H9 (cell line): ENCODE data around the gene GALNT2. TPM values are rescaled to one million over a fixed set of nuclear protein-coding genes. Genes with fewer than 3 reads are reported as not detected.

Source experiments
- DNase-seq: peaks from one replicate; pipeline ENCODE4 v3.0.0-alpha.2; 2017
- H2AFZ ChIP-seq: one replicate; pipeline ENCODE4 v1.6.1; 2013; ENCODE audit warnings: mild to moderate bottlenecking, low read length, control low read depth, moderate library complexity
- H2AK5ac ChIP-seq: 2 replicates; pipeline ENCODE4 v1.6.1; 2013; ENCODE audit warnings: low read length, control low read depth, mixed read lengths; ENCODE audit not compliant: insufficient read length
- H2BK120ac ChIP-seq: one replicate; pipeline ENCODE4 v1.6.1; 2013; ENCODE audit warnings: low read depth, mild to moderate bottlenecking, low read length, control low read depth, inconsistent platforms; ENCODE audit not compliant: poor library complexity, severe bottlenecking
- H2BK12ac ChIP-seq: 2 replicates; pipeline ENCODE4 v1.6.1; 2013; ENCODE audit warnings: low read length, control low read depth, mixed read lengths, low read depth; ENCODE audit not compliant: insufficient read length
- H2BK15ac ChIP-seq: 2 replicates; pipeline ENCODE4 v1.6.1; 2013; ENCODE audit warnings: low read depth, low read length, control low read depth
- H2BK20ac ChIP-seq: one replicate; pipeline ENCODE4 v1.6.1; 2013; ENCODE audit warnings: low read depth, mild to moderate bottlenecking, low read length, control low read depth, inconsistent platforms; ENCODE audit not compliant: poor library complexity, severe bottlenecking
- H2BK5ac ChIP-seq: 2 replicates; pipeline ENCODE4 v1.6.1; 2013; ENCODE audit warnings: low read length, control low read depth, mixed read lengths; ENCODE audit not compliant: insufficient read length
- H3K14ac ChIP-seq: 2 replicates; pipeline ENCODE4 v1.6.1; 2013; ENCODE audit warnings: low read length, control low read depth; ENCODE audit not compliant: insufficient read depth
- H3K18ac ChIP-seq: 2 replicates; pipeline ENCODE4 v1.6.1; 2013; ENCODE audit warnings: low read depth, mild to moderate bottlenecking, mixed read lengths, low read length, control low read depth; ENCODE audit not compliant: insufficient read length
- H3K23ac ChIP-seq: 2 replicates; pipeline ENCODE4 v1.6.1; 2013; ENCODE audit warnings: low read length, control low read depth, mixed read lengths, low read depth; ENCODE audit not compliant: insufficient read length
- H3K23me2 ChIP-seq: 2 replicates; pipeline ENCODE4 v1.6.1; 2013; ENCODE audit warnings: low read depth, mild to moderate bottlenecking, mixed read lengths, low read length, control low read depth; ENCODE audit not compliant: insufficient read length, poor library complexity, severe bottlenecking
- H3K27ac ChIP-seq: 2 replicates; pipeline ENCODE4 v1.5.1; 2013; ENCODE audit warnings: low read length, control low read depth, mixed read lengths, low read depth; ENCODE audit not compliant: insufficient read length
- H3K27me3 ChIP-seq: 2 replicates; pipeline ENCODE4 v1.6.1; 2013; ENCODE audit warnings: low read length, control low read depth, inconsistent platforms; ENCODE audit not compliant: insufficient read depth
- H3K4ac ChIP-seq: 2 replicates; pipeline ENCODE4 v1.6.1; 2013; ENCODE audit warnings: low read depth, mild to moderate bottlenecking, control low read depth, inconsistent platforms, low read length, moderate library complexity
- H3K4me1 ChIP-seq: 2 replicates; pipeline ENCODE4 v1.6.1; 2013; ENCODE audit warnings: low read length, control low read depth, inconsistent platforms; ENCODE audit not compliant: insufficient read depth
- H3K4me2 ChIP-seq: 2 replicates; pipeline ENCODE4 v1.6.1; 2013; ENCODE audit warnings: low read length, control low read depth, mixed read lengths; ENCODE audit not compliant: insufficient read length, insufficient read depth
- H3K56ac ChIP-seq: 2 replicates; pipeline ENCODE4 v1.6.1; 2013; ENCODE audit warnings: low read depth, mild to moderate bottlenecking, mixed read lengths, low read length, control low read depth; ENCODE audit not compliant: insufficient read length
- H3K79me1 ChIP-seq: 2 replicates; pipeline ENCODE4 v1.6.1; 2013; ENCODE audit warnings: low read depth, mild to moderate bottlenecking, moderate library complexity, low read length, control low read depth, inconsistent platforms; ENCODE audit not compliant: insufficient read depth, poor library complexity, severe bottlenecking
- H3K79me2 ChIP-seq: 2 replicates; pipeline ENCODE4 v1.6.1; 2013; ENCODE audit warnings: low read length, control low read depth, inconsistent platforms; ENCODE audit not compliant: insufficient read depth
- H3K9ac ChIP-seq: 2 replicates; pipeline ENCODE4 v1.6.1; 2013; ENCODE audit warnings: low read length, control low read depth, mixed read lengths; ENCODE audit not compliant: insufficient read length; ENCODE audit errors: extremely low read depth
- H3K9me3 ChIP-seq: one replicate; pipeline ENCODE4 v1.6.1; 2013; ENCODE audit warnings: low read depth, low read length, inconsistent platforms; ENCODE audit not compliant: control insufficient read depth
- H3T11ph ChIP-seq: one replicate; pipeline ENCODE4 v1.6.1; 2013; ENCODE audit warnings: mild to moderate bottlenecking, low read length, control low read depth, inconsistent platforms
- H4K20me1 ChIP-seq: one replicate; pipeline ENCODE4 v1.6.1; 2013; ENCODE audit not compliant: control insufficient read depth, insufficient read length, insufficient read depth
- H4K5ac ChIP-seq: 2 replicates; pipeline ENCODE4 v1.6.1; 2013; ENCODE audit warnings: low read depth, mild to moderate bottlenecking, mixed read lengths, low read length, control low read depth; ENCODE audit not compliant: insufficient read length
- H4K8ac ChIP-seq: replicated peaks from 2 replicates; pipeline ENCODE4 v1.6.1; 2013; ENCODE audit warnings: low read length, control low read depth, mixed read lengths, low read depth; ENCODE audit not compliant: insufficient read length
- H4K91ac ChIP-seq: 2 replicates; pipeline ENCODE4 v1.6.1; 2013; ENCODE audit warnings: low read depth, mild to moderate bottlenecking, moderate library complexity, mixed read lengths, low read length, control low read depth; ENCODE audit not compliant: insufficient read length
- H3K27ac Mint-ChIP-seq, 3 experiments: 2 replicates in 2 of 3; 3 replicates in 1 of 3; pipeline ENCODE4 v1.8.0; 2020 to 2021; ENCODE audit warnings: mixed read lengths in 3 of 3, mild to moderate bottlenecking in 1 of 3, moderate library complexity in 1 of 3
- H3K27me3 Mint-ChIP-seq: 2 replicates; pipeline ENCODE4 v1.8.0; 2021; ENCODE audit warnings: low read depth, mild to moderate bottlenecking, moderate library complexity, mixed read lengths
- H3K36me3 Mint-ChIP-seq, 3 experiments: 2 replicates in 2 of 3; 3 replicates in 1 of 3; pipeline ENCODE4 v1.8.0; 2020 to 2021; ENCODE audit warnings: low read depth in 3 of 3, mixed read lengths in 3 of 3; ENCODE audit not compliant: insufficient read depth in 1 of 3
- H3K4me1 Mint-ChIP-seq, 2 experiments: 2 replicates each; pipeline ENCODE4 v1.8.0; 2020; ENCODE audit warnings: mixed read lengths in 2 of 2
- H3K4me3 Mint-ChIP-seq, 2 experiments: 2 replicates in 1 of 2; 3 replicates in 1 of 2; pipeline ENCODE4 v1.8.0; 2020 to 2021; ENCODE audit warnings: mild to moderate bottlenecking in 2 of 2, mixed read lengths in 2 of 2, moderate library complexity in 1 of 2
- H3K9me3 Mint-ChIP-seq, 2 experiments: 2 replicates in 1 of 2; 3 replicates in 1 of 2; pipeline ENCODE4 v1.8.0; 2020; ENCODE audit warnings: mild to moderate bottlenecking in 2 of 2, mixed read lengths in 2 of 2, moderate library complexity in 1 of 2
- CTCF ChIP-seq: fragments of 200-600 bp; sonication (generic); conservative IDR thresholded peaks from 3 replicates; pipeline ENCODE4 v1.8.0; 2021; ENCODE audit warnings: antibody characterized with exemption, mild to moderate bottlenecking
- WGBS: extraction: QIAGEN DNeasy Blood & Tissue Kit; methylation state at CpG from one replicate; pipeline ENCODE4 v1.1.7; 2013; ENCODE audit warnings: missing lambda C conversion rate, low lambda C conversion rate, mixed read lengths; ENCODE audit not compliant: insufficient read length; ENCODE audit errors: extremely low coverage; 5-methylcytosine and 5-hydroxymethylcytosine counted together
- total RNA-seq: library from RNA; stranded (reverse); gene quantifications from 2 replicates; pipeline ENCODE4 v1.2.1, GENCODE V29; 2021

GALNT2 gene
- total RNA-seq, 1 experiment from 2014 or later: 57.6 TPM

GRCh38 chr1:230270185-230270558 lies 203.1 kb downstream of the GALNT2 start:
- Histone ChIP-seq H2AK5ac (no peak overlapping the region), H2BK12ac (no peak overlapping the region), H4K20me1 (no peaks in the 10 kb centered on the region), H2BK120ac (no peak overlapping the region), H3K18ac (no peak overlapping the region), H4K8ac (no peak overlapping the region), H3K4me2 (no peak overlapping the region), H3K23ac (no peak overlapping the region), H4K5ac (no peak overlapping the region), H3K9ac (no peak overlapping the region), H3K23me2 (no peaks in the 10 kb centered on the region), H3K4ac (no peak overlapping the region), H2BK15ac (no peak overlapping the region), H2AFZ (no peak overlapping the region), H3K79me1 (no peaks in the 10 kb centered on the region), H3K56ac (no peak overlapping the region), H3K4me1 (no peaks in the 10 kb centered on the region), H3T11ph (no peak overlapping the region), H3K27me3 (no peaks in the 10 kb centered on the region), H3K9me3 (no peaks in the 10 kb centered on the region), H4K91ac (no peak overlapping the region), H2BK20ac (no peak overlapping the region), H2BK5ac (no peak overlapping the region), H3K14ac (no peak overlapping the region), H3K27ac (no peak overlapping the region), H3K79me2 (no peaks in the 10 kb centered on the region)
- DNase-seq: no peak
- Mint-ChIP-seq H3K4me1 (peaks cover 2% of the 10 kb centered on the region in 2 experiments; a peak in 2 of 4 replicates), H3K36me3 (peaks cover 4 to 10% (median 10%) of the 10 kb centered on the region in 3 experiments; a peak in 6 of 7 replicates), H3K27me3 (no peaks in the 10 kb centered on the region), H3K27ac (peak overlapping the region in 1 of 3 experiments; percentile 17; a peak in 3 of 7 replicates), H3K4me3 (no peak overlapping the region), H3K9me3 (no peaks in the 10 kb centered on the region)
- no peak for TF ChIP-seq CTCF
- WGBS: no CpG with 5 or more reads among the region's 1 CpG
